HG03097 (cell line): ENCODE data around the gene PTPRB.

Experiments
- ATAC-seq: cut with Tn5 transposase; IDR thresholded peaks from one replicate; pipeline ENCODE4 v1.9.1; 2021; ENCODE audit not compliant: unreplicated experiment, low FRiP score

PTPRB gene

DNA sequence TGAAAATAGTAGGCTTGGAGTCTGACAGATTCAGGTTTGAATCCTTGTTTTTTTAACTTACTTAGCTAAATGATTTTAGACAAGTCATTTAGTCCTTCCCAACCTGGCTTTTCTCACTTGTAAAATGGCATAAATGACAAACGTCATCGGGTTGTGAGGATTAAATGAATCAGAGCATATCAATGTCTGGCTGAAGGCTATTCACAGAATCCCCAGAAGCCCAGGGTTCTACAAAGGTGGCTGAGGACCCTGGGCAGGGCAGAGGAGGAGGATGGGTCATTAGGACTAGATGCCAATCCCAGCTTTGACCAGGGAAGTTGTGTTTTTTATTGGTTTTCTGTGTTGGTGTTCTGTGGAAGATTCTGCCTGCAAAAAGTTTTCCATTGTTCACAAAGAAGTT is 7.6 kb upstream of the PTPRB start:
- ATAC-seq, result no peak

DNA sequence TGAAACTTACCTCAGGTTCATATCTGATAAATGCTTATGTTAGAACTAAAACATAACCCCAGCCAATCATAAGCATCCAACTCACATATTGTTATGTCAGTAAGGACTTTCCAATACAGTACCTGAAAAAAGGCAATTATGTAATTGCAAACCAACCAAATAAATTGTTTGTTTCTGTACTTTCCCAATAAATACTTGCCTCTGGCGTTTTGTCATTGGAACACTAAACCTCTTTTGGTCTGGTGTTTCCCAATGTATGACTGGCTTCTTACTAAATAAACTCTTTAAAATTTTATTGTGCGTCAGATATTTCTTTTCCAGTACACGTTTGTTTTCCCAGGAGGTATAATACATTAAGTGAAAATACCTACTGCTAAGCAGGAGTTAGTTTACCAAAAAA is 6.7 kb upstream of the PTPRB start:
- no peak for ATAC-seq

DNA sequence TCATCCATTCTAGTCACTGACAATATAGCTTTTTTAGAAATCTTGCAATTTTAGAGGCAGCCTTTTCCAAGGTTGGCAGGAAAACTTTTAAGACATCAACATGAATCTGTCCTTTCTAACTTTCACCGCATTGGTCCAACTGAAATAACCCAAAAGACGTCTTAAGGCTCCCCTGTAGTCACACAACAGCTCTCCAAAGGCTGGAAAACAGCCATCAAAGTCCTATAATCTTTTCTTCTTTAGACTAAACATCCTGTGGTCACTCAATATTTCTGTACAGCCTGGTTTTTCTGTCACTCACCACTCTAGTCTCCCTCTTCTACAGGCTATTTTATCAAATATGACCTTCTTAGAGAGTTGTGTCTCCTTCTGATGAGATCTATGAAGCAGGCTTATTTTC is 4.5 kb upstream of the PTPRB start:
- no peak for ATAC-seq

DNA sequence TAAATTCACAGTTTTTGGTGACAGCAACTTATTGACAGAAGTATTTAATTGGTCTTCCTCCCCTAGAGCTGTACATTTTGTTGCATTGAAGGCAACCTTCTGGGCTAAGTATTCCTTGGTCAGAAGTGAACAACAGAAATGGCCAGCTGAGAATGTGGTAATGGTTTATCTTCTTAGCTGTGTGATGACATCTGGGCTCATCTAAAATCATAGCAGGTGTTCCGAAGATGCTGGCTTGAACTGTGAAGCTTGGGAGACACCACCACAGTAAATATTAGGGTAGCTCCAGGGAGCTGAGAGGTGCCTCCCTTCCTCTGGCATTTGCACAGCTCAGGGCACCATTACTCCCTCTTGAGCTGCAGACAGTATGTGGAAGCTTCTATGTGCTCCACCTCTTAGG is 3.7 kb upstream of the PTPRB start:
- no peak for ATAC-seq

DNA sequence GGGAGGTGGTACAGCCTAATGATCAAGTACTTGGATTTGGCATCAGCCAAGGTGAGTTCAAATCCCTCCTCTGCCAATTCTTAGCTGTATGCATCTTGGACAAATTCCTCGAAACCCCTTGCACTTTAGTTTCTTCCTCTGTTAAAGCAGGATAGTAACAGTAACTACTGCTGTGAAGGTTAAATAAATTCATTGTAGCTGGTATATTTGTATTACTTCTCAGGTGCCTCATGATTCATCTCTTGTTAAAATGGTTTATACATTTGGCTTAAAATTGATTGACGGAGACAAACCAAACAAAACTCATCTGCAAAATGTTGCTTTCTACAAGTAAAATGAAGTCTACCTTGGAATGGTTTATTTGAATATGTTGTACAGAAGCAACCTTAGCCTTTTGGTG is 2.3 kb upstream of the PTPRB start:
- no peak for ATAC-seq

DNA sequence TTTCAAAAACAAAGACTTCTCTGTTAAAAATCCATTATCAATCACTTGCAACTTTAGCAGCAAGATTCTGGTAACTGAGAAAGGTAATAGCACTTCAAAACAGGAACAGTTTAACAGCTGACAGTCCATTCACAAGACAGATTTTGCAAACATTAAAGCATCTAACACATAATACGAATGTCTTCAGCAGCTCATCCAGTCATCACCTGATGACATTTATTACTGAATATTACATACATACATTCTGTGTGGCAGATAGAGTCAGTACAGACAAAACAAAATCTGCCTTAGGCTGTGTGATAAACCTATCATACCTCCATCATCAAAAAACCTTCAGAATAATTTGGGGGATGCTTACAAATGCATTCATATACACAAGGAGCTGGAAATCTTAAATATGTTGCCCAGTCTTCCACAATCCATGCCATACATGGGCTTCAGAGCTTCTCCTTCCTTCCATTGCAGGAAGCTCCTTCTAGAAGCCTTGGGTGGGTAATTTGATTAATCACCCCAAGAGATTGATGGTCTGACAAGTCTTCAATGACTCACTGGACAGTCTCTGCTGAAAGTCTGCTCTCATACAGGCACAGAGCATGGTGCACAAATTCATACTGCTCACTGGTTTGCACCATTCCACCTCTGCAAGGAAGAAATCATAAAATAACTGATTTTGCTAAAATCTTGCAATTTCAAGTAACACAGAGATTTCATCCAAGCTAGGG is 1.6 kb upstream of the PTPRB start:
- no peak for ATAC-seq

DNA sequence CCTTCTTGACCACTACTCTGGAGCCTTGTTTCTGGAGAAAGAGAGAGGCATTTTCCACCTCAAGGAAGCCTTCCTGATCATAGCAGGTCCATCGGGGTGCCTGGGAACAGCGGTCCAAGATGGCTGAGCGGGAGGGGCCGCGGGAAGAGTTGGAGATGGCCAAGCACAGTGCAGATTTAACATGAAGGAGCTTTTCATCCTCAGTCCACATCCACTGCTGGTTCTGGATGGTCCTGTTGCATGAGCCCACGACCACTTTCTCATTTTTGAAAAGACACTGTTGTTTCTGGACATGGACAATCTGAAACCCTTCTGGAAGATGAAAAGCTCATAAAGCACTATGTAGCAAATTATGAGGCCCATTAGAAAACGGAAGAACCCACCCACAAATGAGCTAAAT is 1.5 kb downstream of the PTPRB start:
- ATAC-seq, result no peak

DNA sequence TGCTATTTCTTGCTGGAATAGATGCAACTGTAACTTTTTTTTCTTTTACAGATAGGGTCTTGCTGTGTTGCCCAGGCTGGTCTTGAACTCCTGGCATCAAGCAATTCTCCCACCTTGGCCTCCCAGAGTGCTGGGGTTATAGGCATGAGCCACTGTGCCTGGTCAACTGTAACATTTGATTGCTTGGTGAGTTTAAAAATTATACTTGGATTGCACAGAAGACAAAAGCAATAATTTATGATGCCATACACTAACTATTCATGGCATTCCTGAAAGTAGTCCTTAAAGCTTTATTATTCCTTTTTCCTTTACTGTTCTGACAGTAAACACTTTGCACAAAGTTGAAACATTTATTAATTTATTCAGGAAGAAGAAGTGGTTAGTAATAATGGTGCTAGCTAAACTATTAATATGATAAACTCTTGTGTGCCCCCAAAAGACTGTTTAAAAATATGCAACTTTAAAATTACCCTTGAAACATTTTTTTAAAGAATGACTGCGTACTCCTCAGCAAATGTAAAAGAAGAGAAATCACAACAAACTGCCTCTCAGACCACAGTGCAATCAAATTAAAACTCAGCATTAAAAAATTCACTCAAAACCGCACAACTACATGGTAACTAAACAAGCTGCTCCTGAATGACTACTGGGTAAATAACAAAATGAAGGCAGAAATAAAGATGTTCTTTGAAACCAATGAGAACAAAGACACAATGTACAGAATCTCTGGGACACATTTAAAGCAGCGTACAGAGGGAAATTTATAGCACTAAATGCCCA is 8.3 kb downstream of the PTPRB start:
- no peak for ATAC-seq

DNA sequence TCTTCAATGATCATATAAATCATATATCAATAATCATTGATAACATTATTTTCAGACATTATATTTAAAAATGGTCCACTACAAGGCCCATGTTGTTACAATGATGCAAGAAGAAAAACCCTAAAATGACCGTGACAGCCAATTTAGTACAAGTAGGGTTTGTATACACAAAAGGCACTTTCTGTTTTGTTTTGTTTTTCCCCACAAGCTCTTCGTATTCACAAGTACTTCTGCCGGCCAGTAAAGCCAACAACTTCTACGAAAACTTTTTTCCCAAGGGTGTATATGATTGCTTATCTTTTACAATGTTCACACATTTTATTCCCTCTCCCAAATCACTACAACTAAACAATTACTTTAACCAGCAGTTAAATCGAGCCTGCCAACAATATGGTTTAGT is 9.6 kb downstream of the PTPRB start:
- no peak for ATAC-seq

DNA sequence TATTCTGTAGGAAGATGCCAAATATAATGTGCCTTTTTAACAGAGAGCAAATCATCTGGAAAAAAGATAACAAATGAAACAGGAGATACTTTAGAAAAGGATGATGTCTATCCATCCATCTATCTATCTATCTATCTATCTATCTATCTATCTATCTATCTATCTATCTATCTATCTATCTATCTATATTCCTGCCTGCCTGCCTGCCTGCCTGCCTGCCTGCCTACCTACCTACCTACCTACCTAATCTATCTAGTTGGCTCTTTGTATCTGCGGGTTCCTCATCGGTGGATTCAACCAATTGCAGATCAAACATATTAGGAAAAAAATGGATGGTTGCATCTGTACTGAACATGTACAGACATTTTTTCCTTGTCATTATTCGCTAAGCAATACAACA is 11.0 kb downstream of the PTPRB start:
- ATAC-seq, result no peak

DNA sequence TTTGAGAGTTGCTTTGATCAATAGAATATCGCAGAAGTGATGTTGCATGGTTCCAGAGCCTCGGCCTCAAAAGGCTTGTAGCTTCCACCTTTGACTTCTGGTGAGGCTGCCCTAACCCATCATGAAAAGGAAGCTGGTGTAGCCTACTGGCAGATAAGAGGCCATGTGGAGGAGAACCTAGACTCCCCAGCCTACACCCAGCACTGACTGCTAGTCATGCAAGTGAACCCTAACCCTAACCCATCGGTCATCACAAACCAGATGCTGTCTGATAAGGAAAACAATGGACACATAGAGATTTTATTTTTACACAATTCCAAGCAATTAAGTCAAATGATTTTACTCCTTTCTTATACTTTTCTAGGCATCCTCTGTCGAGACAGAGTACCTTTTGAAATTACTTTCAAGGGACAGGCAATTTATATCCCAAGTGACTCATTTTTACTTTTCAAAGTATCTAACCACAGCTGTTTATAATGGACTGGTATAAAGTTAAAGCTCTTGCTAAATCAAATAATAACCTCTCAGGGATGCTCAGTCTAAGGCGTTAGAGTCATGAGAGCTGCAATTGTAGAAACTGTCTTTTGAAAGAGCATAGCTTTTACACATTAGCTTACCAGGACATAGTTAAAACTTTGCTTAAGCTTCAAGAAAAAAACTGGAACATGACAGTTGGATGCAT is 17.6 kb downstream of the PTPRB start:
- ATAC-seq, result no peak

DNA sequence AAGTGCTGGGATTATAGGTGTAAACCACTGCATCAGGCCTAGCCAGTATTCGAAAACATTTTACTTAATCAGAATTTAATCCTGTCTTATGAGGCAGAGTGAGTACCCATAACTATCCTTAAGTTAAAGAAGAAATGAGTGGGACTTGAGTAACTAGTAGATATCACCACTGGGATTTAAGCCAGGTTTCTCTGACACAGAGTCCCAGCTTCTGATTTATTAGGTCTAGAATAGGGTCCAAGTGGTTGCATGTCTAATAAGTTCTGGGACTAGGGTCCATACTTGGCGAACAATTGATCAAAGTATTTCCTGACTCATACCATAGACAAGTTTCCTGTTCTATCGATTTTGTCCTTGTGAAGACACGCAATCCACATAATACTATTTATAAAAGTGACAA is 18.9 kb downstream of the PTPRB start:
- no peak for ATAC-seq

DNA sequence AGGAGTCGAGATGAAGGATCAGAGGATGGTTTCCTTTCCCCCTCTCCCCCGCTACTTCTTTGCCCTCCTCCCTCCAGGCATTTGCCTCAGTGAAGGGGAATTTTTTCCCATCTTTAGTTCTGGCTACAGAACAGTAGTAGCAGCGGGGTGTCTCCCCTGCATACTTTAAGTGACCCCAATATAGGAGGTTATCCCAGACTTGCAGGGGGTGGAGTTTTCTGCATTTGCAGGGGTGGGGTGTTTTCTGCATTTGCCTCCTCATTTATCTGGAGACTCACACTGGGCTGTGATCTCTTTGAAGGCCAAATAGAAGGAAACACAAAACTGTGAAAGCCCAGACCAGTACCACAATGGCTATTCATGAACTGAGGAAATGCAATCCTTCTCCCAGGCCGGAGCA is 19.8 kb downstream of the PTPRB start:
- no peak for ATAC-seq

DNA sequence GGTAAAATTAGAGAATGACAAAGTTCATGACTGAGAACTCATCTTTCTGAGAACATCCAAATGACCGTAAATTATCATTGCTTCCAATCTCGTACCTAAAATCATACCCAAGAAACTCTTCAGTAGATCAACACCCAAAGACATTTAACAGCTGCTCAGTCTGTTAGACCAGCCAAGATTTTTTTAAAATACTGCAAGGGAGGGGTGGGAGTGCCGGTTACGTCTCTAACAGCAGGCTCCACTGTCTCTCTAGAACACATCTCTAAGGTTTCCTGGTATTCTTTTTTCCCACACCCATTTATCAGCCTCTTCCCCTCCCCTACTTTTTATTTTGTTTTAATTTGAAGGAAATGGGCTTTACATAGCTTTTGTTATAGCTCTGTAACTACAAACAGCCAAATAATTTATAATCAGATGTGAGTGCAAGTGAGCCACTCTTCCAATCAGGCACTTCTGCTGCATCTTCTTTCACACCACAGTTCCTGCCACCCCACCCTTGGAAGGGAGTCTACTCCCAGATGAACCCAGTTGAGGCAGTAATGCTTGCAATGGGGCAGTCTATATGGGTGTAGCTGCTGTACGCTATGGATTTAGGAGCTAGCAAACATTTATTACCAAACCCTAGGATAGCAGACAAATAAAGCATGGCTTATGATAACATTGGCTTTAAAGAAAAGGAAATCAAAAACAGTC is 21.9 kb downstream of the PTPRB start:
- ATAC-seq, result no peak

DNA sequence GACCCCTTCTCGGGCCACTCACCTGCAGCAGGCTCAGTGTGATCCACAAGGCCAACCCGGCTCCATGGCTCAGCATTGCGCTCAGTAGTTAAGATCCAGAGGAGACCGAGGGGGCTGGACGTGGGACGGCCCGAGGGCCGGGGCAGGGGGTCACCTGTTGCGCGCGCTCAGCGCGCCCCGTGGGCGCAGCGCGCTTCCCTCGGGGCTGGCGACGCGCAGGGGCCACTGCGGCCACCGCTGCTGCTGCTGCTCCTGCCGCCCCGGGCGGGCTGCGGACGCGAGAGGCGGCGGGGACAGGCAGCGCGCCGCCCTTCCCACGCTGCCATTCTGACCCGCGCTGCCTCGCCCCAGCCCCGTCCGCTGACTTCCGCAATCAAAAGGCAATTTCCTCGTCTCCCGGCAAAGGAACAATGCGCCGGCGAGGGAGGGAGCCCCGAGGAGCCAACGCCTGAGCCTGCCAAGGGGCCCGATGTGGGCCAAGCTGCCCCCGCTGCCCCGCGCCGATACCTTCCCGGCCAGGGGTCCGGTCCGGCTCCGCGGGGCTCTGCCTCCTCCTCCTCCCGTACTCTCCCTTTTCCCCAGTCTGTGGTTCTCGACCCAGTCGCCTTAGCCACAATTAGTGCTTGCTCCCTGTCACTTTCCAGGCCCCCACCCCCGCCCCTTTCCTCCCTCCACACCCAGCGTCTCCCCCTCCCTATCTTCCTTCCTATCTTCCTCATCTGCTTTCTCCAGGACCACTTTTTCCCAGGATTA is 27.3 kb downstream of the PTPRB start:
- ATAC-seq, result no peak

DNA sequence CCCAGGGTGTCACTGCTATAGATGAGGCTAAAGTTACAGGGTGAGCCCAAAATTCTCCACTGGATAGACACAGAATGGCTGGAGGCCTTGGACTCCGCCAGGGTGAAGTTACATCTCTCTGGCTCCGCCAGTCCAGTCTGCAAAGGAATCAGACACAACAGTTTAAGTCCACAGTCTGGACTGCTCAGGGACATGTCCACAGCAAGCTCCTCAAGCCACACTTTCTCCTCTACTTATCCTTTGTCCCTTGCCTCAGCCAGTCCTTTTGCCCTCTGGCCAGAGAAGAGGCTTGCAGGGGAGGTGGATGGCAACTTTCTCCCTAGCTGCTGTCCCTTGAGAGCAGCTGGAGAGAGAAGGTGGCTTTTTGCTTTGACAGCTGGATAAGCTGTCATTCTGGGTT is 28.0 kb downstream of the PTPRB start:
- no peak for ATAC-seq

DNA sequence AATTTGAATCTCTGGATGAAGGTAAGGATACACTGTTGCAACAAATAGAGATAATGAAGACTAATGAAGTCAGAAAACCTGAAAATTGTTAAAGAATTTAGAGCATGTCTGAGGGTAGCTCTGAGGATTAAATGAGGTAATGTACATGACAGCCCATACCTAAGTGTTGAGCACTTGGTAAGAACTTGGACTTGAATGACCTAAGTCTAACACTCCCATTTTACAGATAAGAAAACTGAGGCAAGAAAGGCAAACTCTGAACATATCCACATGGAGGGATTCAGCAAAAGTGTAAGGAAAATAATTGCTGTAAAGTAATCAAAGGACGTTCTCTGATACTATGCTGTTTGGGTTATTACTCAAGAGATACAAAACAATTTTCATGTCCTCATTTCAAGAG is 29.0 kb downstream of the PTPRB start:
- ATAC-seq, result no peak

DNA sequence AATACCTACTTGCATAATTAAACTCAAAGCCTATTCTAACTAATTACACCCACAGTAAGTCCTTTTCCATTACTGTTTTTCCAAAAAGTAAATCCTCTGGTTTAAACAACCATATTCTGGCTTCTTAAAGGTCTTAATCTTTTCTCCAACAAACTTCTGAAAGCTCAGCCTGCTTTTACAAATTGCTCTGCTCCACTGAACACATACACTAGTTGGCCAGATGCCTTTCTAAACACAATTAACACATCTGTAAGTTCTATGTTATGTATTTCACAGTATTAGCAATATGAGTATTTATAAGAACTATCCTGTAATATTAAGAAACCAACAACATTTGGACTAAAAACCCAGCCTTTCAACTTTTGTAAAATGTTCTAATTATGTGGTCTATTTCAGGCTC is 30.1 kb downstream of the PTPRB start:
- ATAC-seq, result no peak

DNA sequence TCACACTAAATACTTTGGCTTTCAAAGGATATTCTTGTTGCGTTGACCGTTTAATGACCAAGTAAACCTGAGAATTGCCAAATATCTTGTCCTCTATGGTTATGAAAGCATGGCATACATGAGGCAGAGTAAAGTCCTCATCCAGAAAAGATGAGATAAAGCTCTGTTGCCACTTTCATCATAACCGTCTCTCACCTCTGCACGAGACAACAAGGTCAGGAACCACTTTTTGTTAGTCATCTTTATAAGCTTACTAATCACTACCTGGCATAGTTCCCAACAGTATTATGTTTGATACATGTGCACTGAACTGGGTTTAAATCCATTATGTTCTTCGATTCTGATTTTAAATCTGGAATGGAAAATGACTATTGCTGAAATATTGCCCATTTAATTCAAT is 31.3 kb downstream of the PTPRB start:
- ATAC-seq, result no peak

DNA sequence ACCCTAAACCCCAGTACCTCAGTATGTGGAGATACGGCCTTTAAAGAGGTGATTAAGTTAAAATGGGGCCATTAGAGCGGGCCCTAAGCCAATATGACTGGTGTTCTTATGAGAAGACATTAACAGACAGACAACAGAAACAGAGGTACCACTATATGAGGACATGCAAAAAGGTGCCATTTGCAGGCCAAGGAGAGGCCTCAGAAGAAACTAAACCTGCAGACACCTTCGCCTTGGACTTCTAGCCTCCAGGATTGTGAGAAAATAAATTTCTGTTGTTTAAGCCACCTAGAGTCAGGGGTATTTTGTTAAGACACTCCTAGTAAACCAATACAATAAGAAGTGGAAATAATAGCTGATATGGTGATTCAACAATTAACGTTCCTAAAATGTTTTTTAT is 32.6 kb downstream of the PTPRB start:
- no peak for ATAC-seq

DNA sequence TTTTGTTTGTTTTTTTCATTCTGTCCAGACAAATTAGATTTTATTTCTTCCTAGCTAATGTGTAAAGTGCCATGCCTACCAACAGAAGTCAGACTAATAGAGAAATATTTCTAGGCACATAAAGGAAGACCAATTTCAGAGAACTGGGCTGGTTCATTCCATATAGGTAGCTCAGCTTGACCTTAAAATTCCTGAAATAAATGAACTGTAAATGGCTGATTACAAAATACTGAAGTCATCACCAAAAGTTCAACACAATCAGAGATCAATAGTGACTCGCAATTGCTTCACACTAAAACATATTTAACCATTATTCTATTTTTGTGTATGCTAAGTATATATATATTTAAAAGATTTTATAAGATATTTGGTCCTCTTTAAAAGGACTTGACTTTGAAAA is 34.2 kb downstream of the PTPRB start:
- ATAC-seq, result no peak
